Fibroblast of lung (primary cell): ENCODE data around the gene GCLM. TPM values are rescaled to one million over a fixed set of nuclear protein-coding genes. Genes with fewer than 3 reads are reported as not detected.

ENCODE experiments used
- DNase-seq, 2 donors: peaks; one replicate each; pipeline versions ENCODE4 v3.0.0 to v3.0.0-alpha.2; 2010; ENCODE audit warnings: low read depth in 2 of 2
- H2AFZ ChIP-seq: 2 replicates; pipeline ENCODE4 v1.5.1; 2012; ENCODE audit warnings: low read length, control low read depth, inconsistent platforms
- H3K27ac ChIP-seq: 2 replicates; pipeline ENCODE4 v1.5.1; 2011; ENCODE audit warnings: low read length, control low read depth; ENCODE audit not compliant: insufficient read depth
- H3K27me3 ChIP-seq: 2 replicates; pipeline ENCODE4 v1.5.1; 2011; ENCODE audit warnings: mild to moderate bottlenecking, low read length; ENCODE audit not compliant: control insufficient read depth, insufficient read depth
- H3K36me3 ChIP-seq: 2 replicates; pipeline ENCODE4 v1.5.1; 2011; ENCODE audit warnings: low read length; ENCODE audit not compliant: control insufficient read depth, insufficient read depth
- H3K4me1 ChIP-seq: 2 replicates; pipeline ENCODE4 v1.5.1; 2011; ENCODE audit warnings: low read length; ENCODE audit not compliant: control insufficient read depth, insufficient read depth; ENCODE audit errors: extremely low read depth
- H3K4me2 ChIP-seq: 2 replicates; pipeline ENCODE4 v1.5.1; 2011; ENCODE audit warnings: low read length, control low read depth; ENCODE audit not compliant: insufficient read depth; ENCODE audit errors: extremely low read depth
- H3K4me3 ChIP-seq, 4 experiments: fragments of 200-600 bp in 1 of 4; sonication (generic) in 1 of 4; replicated peaks in 1 of 4; 2 replicates each; pipeline ENCODE4 v1.5.1; 2011 to 2016; ENCODE audit warnings: low read length in 4 of 4, low read depth in 3 of 4, mild to moderate bottlenecking in 3 of 4, control low read depth in 2 of 4, inconsistent platforms in 1 of 4, mixed read lengths in 1 of 4; ENCODE audit not compliant: insufficient read depth in 1 of 4; ENCODE audit errors: control extremely low read depth in 1 of 4
- H3K79me2 ChIP-seq: 2 replicates; pipeline ENCODE4 v1.5.1; 2012; ENCODE audit warnings: mild to moderate bottlenecking, low read length, inconsistent platforms; ENCODE audit not compliant: control insufficient read depth, insufficient read depth
- H3K9ac ChIP-seq: 2 replicates; pipeline ENCODE4 v1.5.1; 2011; ENCODE audit warnings: mild to moderate bottlenecking, low read length, control low read depth; ENCODE audit not compliant: insufficient read depth
- H3K9me3 ChIP-seq: 2 replicates; pipeline ENCODE4 v1.5.1; 2012; ENCODE audit warnings: low read depth, low read length; ENCODE audit not compliant: control insufficient read depth, insufficient read depth
- H4K20me1 ChIP-seq: 2 replicates; pipeline ENCODE4 v1.5.1; 2011; ENCODE audit warnings: low read length; ENCODE audit not compliant: control insufficient read depth, insufficient read depth; ENCODE audit errors: extremely low read depth
- CTCF ChIP-seq, 2 donors: IDR thresholded peaks in 1 of 2; conservative IDR thresholded peaks in 1 of 2; 1 replicate in 1 of 2; 2 replicates in 1 of 2; pipeline ENCODE4 v1.5.1; 2011 to 2012; ENCODE audit warnings: low read length in 2 of 2, control low read depth in 1 of 2, inconsistent platforms in 1 of 2, low read depth in 1 of 2, mild to moderate bottlenecking in 1 of 2
- EZH2 ChIP-seq: IDR thresholded peaks from 2 replicates; pipeline ENCODE4 v1.5.1; 2012; ENCODE audit warnings: low read length, control low read depth, mild to moderate bottlenecking; ENCODE audit errors: missing control alignments
- polyA plus RNA-seq, 2 donors: library from polyadenylated mRNA; depleted of rRNA in 1 of 2; stranded (reverse) in 1 of 2; unstranded in 1 of 2; fragments of >200 nt; gene quantifications; 2 replicates each; pipeline ENCODE4 v1.2.1, GENCODE V29; 2011 to 2012; ENCODE audit warnings: missing spikeins in 1 of 2
- total RNA-seq: library from RNA; depleted of rRNA; stranded (reverse); fragments of >200 nt; gene quantifications from 2 replicates; pipeline ENCODE4 v1.2.1, GENCODE V29; 2014

GCLM gene
- total and polyA plus RNA-seq, 2 donors (not counting 1 experiment from before 2014, with no cell fraction given): 28.6 to 45.4 TPM

DNA sequence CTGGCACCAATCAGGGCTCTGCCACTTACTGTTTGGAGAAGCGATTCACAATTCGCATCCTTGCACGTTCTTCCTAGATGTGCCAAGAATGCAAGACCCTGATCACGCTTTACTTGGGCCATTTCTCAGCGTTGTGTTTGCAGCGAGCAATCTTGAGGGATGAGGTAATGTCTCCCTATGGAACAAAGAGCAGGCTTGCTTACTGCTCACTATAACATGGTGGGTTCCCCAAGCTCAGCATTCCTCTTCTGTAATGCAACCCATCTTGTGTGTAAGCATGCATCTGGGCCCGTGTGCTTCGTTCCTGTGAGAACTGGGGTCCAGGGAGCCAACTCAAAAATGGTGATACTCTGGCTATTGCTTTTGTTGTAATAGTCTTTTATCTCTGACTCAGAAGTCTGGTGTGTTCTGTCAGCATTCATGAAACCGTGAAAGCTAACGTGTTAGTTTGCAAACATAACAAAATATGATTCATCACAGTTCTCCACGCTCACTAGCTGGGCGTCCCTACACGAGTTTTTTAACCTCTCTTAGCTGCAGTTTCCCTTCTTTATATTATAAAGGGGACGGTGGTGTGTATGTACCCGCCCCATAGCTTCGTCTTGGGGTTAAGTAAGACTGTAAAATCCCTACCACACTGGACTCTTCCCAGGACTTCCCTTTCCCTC is 63.6 kb downstream of the GCLM start:
- TF ChIP-seq EZH2 (no peak), CTCF (conservative IDR thresholded peaks at IDR 0.05 in 1 of 2, IDR thresholded peaks at IDR 0.05 in 1 of 2; ENCODE audit: low read depth in 1 of 2, low read length in 2 of 2) (no peak)
- Histone ChIP-seq H4K20me1 (no peaks in the 10 kb centered on the region), H3K27ac (peak overlapping the region; percentile 88), H2AFZ (peak overlapping the region; percentile 81), H3K4me1 (peaks cover 15% of the 10 kb centered on the region), H3K9ac (peak overlapping the region; percentile 77), H3K4me2 (peak overlapping the region; percentile 88), H3K27me3 (no peaks in the 10 kb centered on the region), H3K9me3 (no peaks in the 10 kb centered on the region), H3K79me2 (no peaks in the 10 kb centered on the region), H3K36me3 (no peaks in the 10 kb centered on the region), H3K4me3 (peak overlapping the region; percentile 57 to 80 (median 75))
- peak; percentile 85 to 98 for DNase-seq

GRCh38 chr1:93844262-93845045 is 64.8 kb downstream of the GCLM start:
- peak; percentile 82 to 88 for DNase-seq
- no peaks in the 10 kb centered on the region for H3K79me2 ChIP-seq
- no peak overlapping the region for H3K4me3 ChIP-seq
- H3K27ac ChIP-seq: no peak overlapping the region
- no peak overlapping the region for H2AFZ ChIP-seq
- H4K20me1 ChIP-seq: no peaks in the 10 kb centered on the region
- H3K9me3 ChIP-seq: no peaks in the 10 kb centered on the region
- no peak overlapping the region for H3K9ac ChIP-seq
- no peak overlapping the region for H3K4me2 ChIP-seq
- H3K36me3 ChIP-seq: no peaks in the 10 kb centered on the region
- peak; percentile 82 to 85 for TF ChIP-seq CTCF (conservative IDR thresholded peaks at IDR 0.05 in 1 of 2, IDR thresholded peaks at IDR 0.05 in 1 of 2; ENCODE audit: low read depth in 1 of 2, low read length in 2 of 2)
- no peak for TF ChIP-seq EZH2
- H3K4me1 ChIP-seq: peaks cover 21% of the 10 kb centered on the region
- no peaks in the 10 kb centered on the region for H3K27me3 ChIP-seq

- H3K4me2 ChIP-seq: no peak overlapping the region
- H2AFZ ChIP-seq: no peak overlapping the region
- no peak overlapping the region for H3K27ac ChIP-seq
- H3K27me3 ChIP-seq: no peaks in the 10 kb centered on the region
- H4K20me1 ChIP-seq: no peaks in the 10 kb centered on the region
- H3K9me3 ChIP-seq: no peaks in the 10 kb centered on the region
- no peak overlapping the region for H3K9ac ChIP-seq
- DNase-seq: peak in 1 of 2 donors; percentile 89
- no peak overlapping the region for H3K4me3 ChIP-seq
- peaks cover 21% of the 10 kb centered on the region for H3K4me1 ChIP-seq
- TF ChIP-seq CTCF (conservative IDR thresholded peaks at IDR 0.05 in 1 of 2, IDR thresholded peaks at IDR 0.05 in 1 of 2; ENCODE audit: low read depth in 1 of 2, low read length in 2 of 2): no peak
- TF ChIP-seq EZH2: no peak
- no peaks in the 10 kb centered on the region for H3K79me2 ChIP-seq
- H3K36me3 ChIP-seq: no peaks in the 10 kb centered on the region
Observed at GRCh38 chr1:93842750-93843500, 66.3 kb downstream of the GCLM start.
